Tibial artery (tissue), 4 donors: ENCODE data around the gene AGR3.

Experiments
- DNase-seq, 2 donors: peaks; one replicate each; pipeline ENCODE4 v3.0.0-alpha.2; 2019
- H3K27ac ChIP-seq, 2 donors: fragments of 200-600 bp; sonication (generic) in 1 of 2; 1 replicate in 1 of 2; 2 replicates in 1 of 2; pipeline ENCODE4 v1.5.1; 2018 to 2019; ENCODE audit warnings: mild to moderate bottlenecking in 1 of 2
- H3K27me3 ChIP-seq, 2 donors: fragments of 200-600 bp; sonication (generic) in 1 of 2; one replicate each; pipeline versions ENCODE4 v1.5.1 to v1.6.0; 2016 to 2019
- H3K36me3 ChIP-seq, 3 donors: fragments of 200-600 bp; sonication (generic) in 2 of 3; one replicate each; pipeline ENCODE4 v1.5.1; 2016 to 2019; ENCODE audit warnings: mild to moderate bottlenecking in 2 of 3
- H3K4me1 ChIP-seq, 4 donors: fragments of 200-600 bp; sonication (generic) in 2 of 4; 1 replicate in 3 of 4; 2 replicates in 1 of 4; pipeline ENCODE4 v1.5.1; 2016 to 2019
- H3K4me3 ChIP-seq, 2 donors: fragments of 200-600 bp; sonication (generic) in 1 of 2; 1 replicate in 1 of 2; 2 replicates in 1 of 2; pipeline ENCODE4 v1.5.1; 2018 to 2019; ENCODE audit warnings: mild to moderate bottlenecking in 2 of 2
- H3K9me3 ChIP-seq, 3 donors: fragments of 200-600 bp; sonication (generic) in 1 of 3; one replicate each; pipeline ENCODE4 v1.5.1; 2016 to 2019
- intact Hi-C: fragments of 100-400 bp; cut with DNase I; formaldehyde crosslinking; loops from one replicate; pipeline ENCODE4 v1.15.0; 2023; ENCODE audit warnings: low total_unique reads
- TF ChIP-seq, protein P1 (sequence below), 2 experiments: fragments of 200-600 bp in 1 of 2; fragments of 450-650 bp in 1 of 2; IDR thresholded peaks; one replicate each; pipeline ENCODE4 v1.5.1; 2017 to 2019; ENCODE audit warnings: antibody characterized with exemption in 2 of 2, mild to moderate bottlenecking in 1 of 2, moderate library complexity in 1 of 2

AGR3 gene

DNA sequence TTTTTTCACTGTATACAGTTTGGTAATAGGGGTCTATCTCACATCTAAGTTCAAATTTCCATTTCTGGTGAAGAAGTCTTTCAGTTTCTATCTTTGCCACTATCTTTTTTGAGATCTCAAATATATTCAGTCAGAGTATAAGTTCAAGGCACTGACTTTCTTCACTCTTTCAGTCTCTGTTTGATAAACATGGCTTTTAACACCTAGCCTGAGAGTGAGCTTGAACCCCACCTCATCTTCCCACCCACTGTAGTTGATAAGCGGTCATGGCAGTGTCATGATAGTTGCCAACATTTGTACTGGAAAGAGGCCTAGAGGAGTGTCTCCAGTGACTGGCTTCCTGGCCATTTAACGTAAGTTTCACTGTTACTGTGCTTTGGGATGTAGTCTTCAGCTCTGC, 41.2 kb upstream of the AGR3 start:
- no peak overlapping the region for H3K27ac ChIP-seq
- TF ChIP-seq, protein P1, sequence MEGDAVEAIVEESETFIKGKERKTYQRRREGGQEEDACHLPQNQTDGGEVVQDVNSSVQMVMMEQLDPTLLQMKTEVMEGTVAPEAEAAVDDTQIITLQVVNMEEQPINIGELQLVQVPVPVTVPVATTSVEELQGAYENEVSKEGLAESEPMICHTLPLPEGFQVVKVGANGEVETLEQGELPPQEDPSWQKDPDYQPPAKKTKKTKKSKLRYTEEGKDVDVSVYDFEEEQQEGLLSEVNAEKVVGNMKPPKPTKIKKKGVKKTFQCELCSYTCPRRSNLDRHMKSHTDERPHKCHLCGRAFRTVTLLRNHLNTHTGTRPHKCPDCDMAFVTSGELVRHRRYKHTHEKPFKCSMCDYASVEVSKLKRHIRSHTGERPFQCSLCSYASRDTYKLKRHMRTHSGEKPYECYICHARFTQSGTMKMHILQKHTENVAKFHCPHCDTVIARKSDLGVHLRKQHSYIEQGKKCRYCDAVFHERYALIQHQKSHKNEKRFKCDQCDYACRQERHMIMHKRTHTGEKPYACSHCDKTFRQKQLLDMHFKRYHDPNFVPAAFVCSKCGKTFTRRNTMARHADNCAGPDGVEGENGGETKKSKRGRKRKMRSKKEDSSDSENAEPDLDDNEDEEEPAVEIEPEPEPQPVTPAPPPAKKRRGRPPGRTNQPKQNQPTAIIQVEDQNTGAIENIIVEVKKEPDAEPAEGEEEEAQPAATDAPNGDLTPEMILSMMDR (IDR thresholded peaks at IDR 0.05), result no peak
- H3K4me1 ChIP-seq, result no peaks in the 10 kb centered on the region
- intact Hi-C loops, result no loop called here
- DNase-seq, result no peak
- no peak overlapping the region for H3K4me3 ChIP-seq
- no peaks in the 10 kb centered on the region for H3K36me3 ChIP-seq
- no peaks in the 10 kb centered on the region for H3K27me3 ChIP-seq
- no peaks in the 10 kb centered on the region for H3K9me3 ChIP-seq

DNA sequence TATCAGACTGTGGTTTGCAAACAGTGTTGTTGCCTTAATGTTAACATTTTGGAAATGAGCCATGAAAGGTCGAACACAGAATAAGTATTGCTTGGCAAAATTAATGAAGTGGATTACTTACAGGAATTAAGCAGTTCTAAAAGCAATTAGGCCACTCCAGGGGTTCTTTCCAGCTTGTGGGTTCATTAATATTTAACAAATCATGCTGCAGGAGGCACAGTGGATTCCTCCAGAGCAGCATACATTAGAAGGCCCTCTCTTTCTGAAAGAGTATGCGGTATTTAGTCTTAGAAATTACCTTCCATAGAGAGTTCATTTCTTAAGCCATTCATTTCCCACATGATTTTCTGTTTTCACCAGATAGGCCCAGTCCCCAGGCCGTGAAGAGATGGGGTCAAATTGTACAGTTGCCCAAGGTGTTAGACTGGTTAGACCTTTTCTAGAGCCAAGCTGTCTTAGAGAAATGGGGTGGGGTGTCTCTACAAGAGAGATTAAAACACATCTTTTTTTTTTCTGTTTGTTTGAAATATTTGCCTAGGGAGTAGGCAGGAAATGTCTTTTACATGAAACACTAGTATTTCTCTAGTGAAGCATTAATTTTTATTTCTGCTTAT, 40.0 kb upstream of the AGR3 start:
- intact Hi-C loops, result no loop called here
- TF ChIP-seq, protein P1 (IDR thresholded peaks at IDR 0.05), result no peak
- Histone ChIP-seq H3K4me3 (no peak overlapping the region), H3K36me3 (no peaks in the 10 kb centered on the region), H3K9me3 (no peaks in the 10 kb centered on the region), H3K27ac (no peak overlapping the region), H3K4me1 (no peaks in the 10 kb centered on the region), H3K27me3 (no peaks in the 10 kb centered on the region)
- DNase-seq, result no peak

DNA sequence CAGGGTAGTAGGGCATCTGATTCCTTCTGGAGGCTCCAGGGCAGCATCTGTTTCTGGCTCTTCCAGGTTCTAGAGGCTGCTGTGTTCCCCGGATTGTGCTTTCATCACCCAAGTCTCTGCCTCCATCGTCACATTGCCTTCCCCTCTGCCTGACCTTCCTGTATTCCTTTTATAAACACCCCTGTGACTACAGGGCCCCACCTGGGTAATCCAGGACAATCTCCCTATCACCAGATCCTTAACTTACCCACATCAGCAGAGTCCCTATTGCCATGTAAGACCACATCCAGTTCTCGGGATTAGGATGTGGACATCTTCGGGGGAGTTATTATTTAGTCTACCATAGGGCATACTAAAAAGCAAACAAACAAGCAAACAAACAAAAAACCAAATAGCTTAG, 39.4 kb upstream of the AGR3 start:
- no peaks in the 10 kb centered on the region for H3K4me1 ChIP-seq
- no peak overlapping the region for H3K27ac ChIP-seq
- H3K27me3 ChIP-seq, result no peaks in the 10 kb centered on the region
- DNase-seq, result no peak
- intact Hi-C loops, result no loop called here
- no peaks in the 10 kb centered on the region for H3K9me3 ChIP-seq
- no peak overlapping the region for H3K4me3 ChIP-seq
- H3K36me3 ChIP-seq, result no peaks in the 10 kb centered on the region
- TF ChIP-seq, protein P1 (IDR thresholded peaks at IDR 0.05), result no peak

DNA sequence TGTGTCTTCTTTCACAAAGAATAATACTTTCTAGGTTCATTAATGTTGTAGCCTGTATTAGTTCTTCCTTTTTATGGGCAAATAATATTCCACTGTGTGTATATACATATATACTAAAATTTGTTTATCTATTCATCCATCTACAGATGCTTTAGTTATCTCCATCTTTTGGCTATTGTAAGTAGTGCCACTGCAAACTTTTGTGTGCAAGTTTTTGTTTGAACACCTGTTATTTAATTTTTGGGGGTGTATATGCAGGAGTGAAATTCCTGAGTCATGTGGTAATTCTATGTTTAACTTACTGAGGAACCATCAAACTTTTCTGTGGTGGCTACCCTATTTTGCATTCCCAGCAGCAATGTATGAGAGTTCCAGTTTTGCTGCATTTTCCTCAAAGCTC, 37.7 kb upstream of the AGR3 start:
- DNase-seq, result no peak
- no peaks in the 10 kb centered on the region for H3K4me1 ChIP-seq
- H3K36me3 ChIP-seq, result no peaks in the 10 kb centered on the region
- no peak overlapping the region for H3K27ac ChIP-seq
- no peaks in the 10 kb centered on the region for H3K9me3 ChIP-seq
- TF ChIP-seq, protein P1 (IDR thresholded peaks at IDR 0.05), result no peak
- H3K27me3 ChIP-seq, result no peaks in the 10 kb centered on the region
- no peak overlapping the region for H3K4me3 ChIP-seq
- intact Hi-C loops, result no loop called here

DNA sequence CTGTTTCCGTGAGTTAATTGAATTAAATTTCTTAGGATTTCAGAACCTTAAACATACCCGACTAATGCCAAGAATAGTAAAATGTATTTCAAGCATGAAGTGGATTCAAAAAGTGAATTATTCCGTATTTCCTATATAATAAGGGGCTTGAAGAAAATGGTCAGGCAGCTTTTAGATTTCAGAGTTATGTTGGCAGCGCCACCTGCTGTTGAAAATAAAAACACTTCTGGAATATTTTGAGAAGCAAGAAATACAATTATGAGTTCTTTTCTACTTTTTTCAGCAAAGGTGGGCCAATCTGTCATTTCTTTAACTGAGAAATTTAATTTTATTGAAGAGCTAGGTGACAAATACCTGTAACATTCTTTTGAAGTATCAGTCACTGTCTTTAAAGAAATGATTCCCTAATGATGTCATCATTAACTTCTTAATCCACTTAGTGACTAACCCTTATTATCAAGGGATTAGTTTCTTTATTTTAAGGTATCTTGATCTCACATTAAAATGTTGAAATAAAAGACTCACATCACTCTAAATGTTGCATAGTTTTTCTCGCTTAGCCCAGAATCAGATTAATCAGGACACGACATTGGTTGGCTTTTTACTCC, 36.6 kb upstream of the AGR3 start:
- TF ChIP-seq, protein P1 (IDR thresholded peaks at IDR 0.05), result peak; percentile 62 to 72
- H3K36me3 ChIP-seq, result no peaks in the 10 kb centered on the region
- no peaks in the 10 kb centered on the region for H3K4me1 ChIP-seq
- no peaks in the 10 kb centered on the region for H3K27me3 ChIP-seq
- no peak overlapping the region for H3K4me3 ChIP-seq
- intact Hi-C loops, result no loop called here
- no peaks in the 10 kb centered on the region for H3K9me3 ChIP-seq
- no peak for DNase-seq
- H3K27ac ChIP-seq, result no peak overlapping the region
